HG02678 (cell line): ENCODE data around the gene FANCE.

Source experiments
- ATAC-seq: cut with Tn5 transposase; IDR thresholded peaks from one replicate; pipeline ENCODE4 v1.9.1; 2021; ENCODE audit warnings: mild to moderate bottlenecking, moderate library complexity; ENCODE audit not compliant: unreplicated experiment

Gene FANCE

DNA sequence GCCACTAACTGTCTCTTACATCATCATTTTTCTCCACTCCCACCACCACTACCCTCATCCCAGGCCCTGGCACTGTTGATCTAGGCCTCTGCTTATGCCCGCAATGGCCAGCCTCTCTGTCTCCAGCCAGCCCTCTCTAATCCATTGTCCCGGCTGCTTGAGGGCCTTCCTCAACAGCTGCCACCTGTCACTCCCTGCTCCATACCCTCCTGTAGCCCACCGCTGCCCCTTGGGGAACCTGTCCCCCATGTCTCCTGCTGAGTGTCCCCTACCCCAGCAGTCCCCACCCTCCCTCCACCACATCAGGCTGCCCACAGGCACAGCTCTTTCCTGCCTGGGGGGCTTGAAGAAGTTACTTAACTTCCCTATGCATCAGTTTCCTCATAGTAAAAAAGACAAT lies 31.4 kb downstream of the FANCE start:
- no peak for ATAC-seq

DNA sequence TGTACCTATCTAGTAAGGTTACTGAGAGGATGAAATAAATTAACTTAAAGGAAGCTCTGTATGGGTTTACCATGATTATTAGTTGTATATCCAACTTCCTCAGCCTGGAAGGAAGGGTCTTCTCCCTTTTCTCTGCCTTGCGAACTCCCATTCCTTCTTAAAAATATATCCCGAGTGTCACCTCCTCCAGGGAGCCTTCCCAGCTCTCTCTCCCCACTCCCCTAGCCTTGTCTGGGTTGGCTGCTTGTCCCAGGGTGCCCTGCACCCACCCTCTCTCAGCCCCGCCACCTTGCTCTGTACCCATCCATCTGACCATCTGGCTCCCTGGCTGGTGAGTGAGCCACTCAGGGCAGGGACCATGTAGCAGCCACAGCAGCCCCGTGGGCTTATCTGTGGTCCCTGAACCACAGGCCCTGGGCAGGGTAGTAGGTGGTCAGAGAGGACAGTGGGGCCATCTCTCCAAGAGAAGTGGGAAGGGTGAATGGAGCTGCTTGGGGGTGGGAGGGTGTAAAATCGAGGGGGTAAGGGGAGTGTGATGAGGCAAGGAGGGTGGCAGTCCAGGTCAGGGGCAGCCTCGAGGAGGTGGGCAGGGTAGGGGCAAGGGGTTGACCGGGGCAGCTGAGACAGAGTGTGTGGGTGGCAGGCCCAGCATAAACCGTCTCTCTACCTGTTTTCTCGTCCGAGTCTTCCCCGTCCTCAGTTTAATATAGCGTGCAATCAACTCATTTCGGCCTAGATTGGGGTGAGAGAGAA lies 31.9 kb downstream of the FANCE start:
- no peak for ATAC-seq

DNA sequence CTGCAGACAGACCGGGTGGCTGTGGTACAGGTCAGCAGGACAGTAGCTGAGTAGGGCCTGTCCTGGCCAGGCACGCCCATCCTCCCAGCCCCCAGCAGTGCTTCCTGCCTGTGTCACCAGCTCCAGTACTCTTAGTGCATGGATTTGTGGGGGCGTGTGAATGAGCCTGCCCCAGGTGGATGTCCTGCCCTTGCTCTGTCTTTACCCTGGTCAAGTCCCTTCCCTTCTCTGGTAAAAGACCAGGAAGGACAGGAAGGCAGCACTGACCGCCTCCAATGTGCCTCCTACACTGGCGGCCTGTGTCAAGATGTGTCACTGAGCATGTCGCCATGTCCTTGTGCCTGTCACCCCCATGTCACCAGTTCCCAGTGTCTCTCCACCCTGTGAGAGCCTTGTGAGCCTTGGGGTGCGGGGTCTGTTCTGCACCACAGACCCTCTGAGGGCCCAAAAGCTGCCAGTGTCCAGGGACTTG lies 32.8 kb downstream of the FANCE start:
- no peak for ATAC-seq

DNA sequence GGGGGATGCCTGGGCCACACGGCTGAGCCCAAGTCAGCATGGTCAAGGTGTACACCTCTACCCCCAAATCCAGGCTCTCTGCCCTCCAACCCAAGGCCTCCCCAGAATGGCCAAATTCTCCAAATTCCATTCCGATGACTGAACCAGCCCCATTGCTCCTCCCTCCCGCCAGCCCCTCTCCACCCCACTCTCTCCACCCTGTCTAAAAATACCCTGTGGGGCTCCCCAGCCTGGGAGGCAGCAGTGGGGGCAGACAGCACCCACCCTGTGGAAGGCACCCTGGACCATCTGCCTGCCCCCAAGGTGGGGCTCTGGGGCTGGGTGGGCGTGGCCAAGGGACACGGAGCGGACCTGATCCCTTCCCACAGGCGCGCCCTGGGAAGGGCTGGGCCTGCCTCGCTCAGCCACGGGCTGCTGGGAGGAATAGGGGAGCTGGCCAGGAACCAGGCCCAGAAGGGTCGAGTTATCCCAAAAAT lies 33.3 kb downstream of the FANCE start:
- ATAC-seq: no peak

DNA sequence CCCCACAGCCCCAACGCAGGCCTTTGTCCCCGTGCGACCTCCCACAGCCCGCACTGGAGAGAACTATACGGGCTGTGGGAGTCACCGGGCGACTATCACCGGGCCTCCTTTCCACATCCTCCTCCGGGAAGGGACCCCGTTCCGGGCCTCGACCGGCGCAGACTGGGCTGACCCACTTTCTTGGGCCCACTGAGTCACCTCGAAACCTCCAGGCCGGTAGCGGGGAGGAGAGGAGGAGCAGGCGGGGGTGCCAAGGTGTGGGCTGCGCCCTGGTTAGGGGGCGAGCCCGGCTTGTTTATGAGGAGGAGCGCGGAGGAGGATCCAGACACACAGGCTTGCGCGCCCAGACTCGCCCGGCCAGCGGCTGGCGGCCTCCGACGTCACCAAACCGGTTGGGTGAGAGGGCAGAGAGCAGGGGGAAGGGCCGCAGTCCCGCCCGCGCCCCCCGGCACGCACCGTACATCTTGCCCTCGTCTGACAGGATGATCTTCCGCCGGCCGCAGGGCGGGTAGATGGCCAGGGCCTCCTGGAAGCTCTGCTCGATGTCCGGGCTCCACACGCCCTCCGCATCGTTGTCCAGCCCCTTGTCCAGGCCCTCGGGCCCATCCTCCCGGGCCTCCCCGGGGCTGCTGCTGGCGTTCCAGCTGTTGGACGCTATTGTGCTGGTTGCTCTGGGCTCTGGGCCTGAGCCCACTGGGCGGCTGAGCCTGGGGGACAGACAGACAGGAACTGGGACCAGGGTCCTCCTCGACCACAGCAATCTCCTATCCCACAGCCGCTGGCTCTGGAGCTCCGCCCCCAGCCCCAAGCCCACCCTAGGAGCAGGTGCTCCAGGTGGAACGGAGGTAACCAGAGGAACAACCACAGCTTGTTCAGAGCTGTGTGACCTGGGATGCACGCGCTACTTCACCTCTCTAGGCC lies 34.1 kb downstream of the FANCE start:
- ATAC-seq: no peak

DNA sequence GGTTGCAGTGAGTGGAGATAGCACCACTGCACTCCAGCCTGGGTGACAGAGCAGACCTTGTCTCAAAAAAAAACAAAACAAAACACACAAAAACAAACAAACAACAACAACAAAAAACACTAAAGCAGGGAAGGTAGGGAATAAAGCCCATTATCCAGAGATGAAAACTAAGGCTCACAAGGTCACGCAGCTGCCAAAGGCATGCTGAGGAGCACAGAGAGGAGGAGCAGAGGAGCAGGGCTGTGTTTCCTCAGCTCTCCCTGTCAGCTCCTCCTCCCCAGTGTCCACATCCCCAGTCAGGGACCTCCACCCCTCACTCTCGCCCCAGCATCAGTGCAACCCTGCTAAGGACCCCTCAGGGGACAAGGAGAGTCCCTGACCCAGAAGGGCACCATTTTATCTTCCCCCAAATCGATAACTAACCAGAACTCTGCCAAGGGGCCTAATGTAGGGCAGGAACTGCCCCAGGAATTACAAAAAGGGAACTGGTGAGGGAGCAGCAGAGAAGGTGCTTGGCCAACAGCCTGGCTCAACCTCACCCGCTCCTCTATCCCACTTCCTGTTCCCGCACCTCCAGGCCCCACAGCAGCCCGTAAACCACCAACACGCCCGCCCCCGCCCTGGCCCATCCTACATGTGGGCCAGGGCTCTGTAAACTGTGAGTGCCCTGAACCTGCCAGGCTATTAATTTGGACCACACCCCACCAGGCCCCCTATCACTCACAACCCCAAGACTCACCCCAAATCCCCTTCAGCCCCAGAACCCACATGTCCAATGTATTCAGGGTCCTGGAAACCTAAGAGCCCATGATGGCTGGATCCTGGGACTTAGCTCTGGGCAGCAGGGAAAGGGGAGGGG lies 35.7 kb downstream of the FANCE start:
- no peak for ATAC-seq

DNA sequence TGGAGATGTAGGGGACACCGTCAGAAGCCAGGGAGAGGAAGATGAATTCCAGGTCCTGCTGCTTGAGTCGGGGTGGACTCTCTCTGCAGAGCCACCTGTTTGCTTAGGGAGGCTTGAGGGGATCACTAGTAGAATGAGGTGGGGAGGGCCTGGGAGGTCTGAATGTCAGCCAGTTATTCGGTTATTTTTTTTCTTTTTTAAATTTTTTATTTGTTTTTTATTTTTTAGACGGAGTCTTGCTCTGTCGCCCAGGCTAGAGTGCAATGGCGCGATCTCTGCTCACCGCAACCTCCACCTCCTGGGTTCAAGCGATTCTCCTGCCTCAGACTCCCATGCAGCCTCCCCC lies 36.4 kb downstream of the FANCE start:
- ATAC-seq: no peak

DNA sequence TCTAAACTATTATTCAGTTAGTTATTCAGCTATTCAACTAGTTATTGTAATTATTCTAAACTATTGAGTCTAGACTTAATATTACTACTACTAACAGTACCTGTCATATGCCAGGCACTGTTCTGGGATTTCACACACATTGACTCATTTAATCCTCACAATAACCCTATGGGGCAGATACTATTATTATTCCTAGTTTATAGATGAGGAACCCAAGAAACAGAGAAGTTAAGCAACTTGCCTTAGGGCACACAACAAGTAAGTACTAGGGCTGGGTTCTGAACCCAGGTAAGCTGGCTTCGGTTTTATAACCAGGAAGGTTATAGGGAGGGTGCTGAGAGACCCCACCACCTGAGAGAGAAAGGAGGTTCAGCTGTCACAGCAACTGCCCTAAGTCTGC lies 36.9 kb downstream of the FANCE start:
- ATAC-seq: no peak

DNA sequence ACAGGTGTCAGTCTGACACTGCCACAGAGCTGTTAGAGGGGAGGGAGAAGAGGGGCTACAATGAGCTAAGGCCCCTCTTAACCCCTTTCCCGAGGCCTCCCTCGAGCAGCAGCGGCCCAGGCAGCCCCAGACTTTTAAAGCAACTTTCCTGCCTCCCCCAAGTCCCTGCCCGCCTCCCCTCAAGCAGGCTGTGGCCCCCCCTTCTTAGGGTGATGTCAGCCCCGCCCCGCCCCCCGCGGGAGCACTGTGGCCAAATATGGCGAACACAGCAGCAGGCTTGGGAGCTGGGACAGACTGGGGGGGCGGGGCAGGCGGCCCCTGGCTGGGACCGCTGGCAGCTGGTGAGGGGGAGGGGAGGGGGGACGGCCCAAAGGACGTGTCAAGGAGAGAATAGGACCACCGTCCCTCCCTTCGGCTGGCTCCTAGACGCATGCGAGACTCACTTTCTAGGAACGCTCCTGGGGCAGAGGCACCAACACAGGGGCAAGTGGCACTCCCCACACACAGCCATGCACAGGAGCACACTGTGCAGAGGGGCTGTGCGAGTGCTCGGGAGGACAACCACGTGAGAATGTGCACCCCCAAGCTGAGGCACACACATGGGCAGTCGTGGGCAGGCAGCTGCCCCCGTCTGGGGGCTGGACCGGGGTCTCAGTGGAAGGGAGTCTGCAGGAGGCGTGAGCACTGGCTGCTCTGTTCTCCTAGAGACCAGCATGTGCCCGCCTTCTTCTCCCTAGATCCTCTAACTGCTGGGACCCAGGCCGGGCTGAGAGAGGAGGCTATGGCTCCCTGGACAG lies 38.1 kb downstream of the FANCE start:
- no peak for ATAC-seq

DNA sequence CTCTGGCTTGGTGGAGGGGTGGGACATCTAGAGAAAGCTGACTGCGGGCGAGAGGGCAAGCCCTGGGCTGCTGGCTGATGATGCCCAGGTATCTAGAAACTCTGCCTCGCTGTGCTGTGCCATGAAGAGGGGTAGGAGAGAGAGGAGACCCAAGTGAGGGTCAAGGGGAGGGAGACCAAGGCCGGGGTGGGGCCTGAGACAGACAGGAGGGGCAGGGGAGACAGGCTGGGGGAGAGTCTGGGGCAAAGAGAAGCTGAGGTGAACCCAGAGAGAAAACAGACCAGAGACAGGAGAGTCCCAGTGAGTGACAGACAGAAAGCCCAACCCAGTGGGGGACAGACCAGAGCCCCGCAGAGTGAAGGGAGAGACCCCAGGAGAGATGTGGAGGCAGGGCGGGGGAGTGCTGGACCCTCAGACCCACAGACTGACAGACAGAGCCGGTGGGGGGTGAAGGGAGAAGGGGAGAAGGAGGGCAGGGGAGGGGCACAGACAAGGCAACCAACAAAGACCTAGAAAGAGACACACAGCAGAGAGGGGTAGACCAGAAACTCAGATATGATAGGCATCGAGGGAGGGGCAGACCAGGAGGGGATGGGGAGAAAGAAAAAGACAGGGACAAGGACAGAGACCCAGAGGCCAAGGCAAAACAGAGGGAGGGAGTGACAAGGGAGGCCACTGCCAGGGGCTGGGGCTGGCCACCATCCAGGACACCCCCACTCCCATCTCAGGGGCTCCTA lies 38.9 kb downstream of the FANCE start:
- no peak for ATAC-seq

DNA sequence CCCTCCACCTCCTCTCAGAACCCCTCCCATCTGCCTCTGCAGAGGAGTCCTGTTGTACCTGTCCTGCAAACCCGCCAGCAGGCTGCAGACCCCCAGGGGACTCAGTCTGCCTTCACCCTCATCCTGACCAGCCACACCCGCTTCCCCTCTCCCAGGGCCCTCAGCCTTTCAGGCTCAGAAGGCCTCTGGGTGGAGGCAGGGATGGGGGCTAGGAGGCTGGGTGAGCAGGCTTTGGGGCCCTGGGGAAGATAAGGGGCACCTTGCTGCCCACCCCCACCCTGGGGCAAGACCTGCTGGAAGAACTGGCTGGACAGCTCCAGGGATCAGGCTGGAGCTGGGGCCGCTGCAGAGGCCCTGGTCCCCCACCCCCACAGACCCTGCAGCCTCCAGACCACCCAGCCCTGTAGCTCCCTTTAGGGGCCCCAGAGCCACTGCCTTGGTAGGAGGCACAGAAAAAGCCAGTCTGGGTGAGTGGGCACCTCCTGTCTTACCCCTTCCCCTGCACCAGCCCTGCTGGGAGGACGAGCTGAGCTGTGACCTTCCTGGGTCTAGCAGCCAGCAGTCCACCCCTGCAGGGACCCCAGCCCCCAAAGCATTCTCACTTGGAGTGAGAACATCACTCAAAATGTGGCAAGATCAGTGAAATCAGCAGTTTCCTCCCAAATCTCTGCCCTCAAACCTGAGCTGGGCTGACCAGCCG lies 39.6 kb downstream of the FANCE start:
- ATAC-seq: no peak

DNA sequence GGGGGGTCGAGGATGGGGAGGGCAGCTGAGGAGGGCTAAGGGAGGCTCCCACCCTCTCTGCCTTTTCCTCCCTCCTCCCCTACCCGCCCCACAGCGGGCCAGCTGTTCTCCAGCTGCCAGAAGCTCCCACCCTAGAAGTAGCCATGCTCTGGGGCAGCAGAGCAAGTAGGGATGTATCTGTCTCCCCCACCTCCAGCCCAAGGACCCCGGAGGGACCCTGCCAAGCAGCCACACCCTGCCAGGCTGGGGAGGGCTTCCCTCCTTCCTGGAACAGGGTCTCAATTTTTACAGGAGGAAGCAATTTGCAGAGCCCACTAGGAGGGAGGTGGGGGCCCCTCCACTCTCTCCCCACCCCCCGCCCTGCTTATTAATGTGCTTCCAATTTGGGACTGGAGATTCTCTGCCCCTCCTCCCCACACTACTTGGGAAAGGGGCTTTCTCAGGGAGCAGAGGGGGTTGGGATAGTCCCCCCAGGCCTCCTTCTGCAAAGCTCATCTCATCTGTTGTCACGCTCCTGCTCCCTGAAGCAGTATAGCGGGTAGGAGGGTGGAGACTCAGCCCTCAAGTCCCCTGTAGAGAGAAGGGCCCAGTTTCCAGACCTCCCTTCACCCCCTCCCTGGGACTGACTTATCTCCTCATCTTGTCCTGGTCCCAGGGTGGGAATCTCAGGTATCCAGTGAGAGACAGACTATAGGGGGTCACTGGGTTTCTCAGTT lies 40.3 kb downstream of the FANCE start:
- ATAC-seq: no peak

DNA sequence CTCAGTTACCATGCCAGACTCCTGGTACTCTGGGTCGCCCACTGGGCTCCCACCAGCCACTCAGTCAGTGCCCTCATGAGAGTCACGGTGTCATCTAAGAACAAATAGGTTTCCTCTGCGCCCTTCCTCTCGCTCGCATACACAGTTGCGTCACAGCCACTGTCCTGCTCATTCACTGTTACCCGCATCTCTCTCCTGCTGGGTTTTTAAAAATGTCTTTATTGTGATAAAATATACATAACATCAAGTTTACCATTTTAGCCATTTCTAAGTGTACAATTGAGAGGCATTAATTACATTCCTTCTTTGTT lies 40.8 kb downstream of the FANCE start:
- ATAC-seq: no peak

DNA sequence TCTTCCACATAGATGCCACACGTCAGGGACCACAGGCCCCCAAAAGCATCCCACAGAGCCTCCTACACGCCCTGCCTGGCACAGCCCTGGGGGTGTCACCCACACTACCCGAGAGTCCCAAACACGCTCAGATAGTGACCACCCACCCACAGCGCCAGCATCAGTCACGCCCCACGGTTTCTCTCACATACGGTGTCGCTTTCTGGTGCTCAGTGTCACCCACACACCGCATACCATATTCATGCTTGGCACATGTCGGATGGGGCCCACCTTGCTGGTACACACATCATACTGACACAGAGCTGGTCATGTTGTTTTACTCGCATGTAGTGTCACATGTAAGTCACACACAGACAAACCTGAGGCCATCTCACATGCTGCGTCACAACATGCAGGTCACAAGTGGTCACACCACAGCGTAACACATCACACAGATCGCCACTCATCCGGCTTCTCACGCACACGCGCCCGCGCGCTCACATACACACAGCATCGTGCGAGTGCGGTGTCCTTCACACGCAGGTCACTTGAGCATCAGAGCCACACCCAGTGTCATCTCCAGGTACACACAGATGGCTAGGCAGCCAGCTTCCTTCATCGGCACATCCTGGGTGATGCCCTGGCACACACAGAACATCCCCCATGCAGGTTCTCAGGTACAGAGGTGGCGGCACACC lies 41.3 kb downstream of the FANCE start:
- no peak for ATAC-seq

DNA sequence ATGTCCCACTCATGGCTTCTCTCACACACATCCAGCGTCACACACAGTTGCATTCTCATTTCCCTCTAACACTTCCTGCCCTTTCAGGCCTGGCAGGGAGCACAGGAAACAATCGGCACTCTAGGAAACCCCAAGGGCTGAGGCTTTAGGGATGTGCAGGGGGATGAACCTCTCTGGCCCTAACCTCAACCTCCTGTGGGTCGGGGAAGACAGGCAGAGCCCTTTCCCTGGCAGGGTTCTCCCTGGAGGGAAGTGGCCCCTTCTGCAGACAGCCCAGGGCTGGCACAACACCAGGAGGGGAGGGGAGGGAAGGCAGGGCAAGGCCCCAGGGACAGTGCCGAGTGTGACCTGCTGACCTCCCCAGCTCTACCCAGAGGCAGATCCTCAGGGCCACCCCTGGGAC lies 42.0 kb downstream of the FANCE start:
- ATAC-seq: no peak

DNA sequence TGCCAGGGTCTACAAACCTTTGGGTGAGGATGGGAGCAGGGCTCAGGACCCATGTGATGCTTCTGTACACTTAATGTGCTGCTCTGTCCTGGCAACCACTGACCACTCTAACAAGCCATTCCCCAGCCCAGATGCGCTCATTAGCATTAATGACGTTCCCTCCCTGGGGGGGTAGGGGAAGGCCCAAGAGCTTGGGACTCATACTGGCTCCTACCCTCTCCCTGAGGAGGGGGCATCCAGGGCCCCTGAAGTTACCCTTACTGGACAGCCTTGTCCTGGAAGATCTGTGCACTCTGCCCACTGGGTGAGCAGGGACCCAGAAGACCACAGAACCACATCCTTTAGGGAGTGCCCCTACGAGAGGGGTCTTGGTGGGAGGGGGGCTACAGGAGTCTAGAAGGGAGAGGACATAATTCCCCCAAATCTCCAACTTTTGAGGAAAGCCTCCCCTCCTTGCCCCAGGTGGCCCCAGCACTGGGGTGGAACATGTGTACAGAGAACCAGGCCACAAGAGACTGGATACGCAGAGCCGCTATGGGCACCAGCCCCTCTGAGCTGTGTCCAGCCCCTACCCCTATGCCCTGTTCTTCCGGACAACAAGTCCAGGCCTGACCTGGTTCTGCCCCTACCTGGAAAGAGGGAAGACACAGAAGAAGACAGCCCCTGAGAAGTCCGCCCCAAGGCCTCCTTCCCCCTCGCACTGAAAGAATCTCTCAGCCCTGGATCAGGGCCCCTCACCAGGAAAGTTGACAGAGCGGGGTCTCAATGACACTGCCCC lies 43.3 kb downstream of the FANCE start:
- no peak for ATAC-seq
